ENCODE results near the gene LIFR.

LIFR gene

GRCh38 chr5:38447056-38447455 lies 109.4 kb downstream of the LIFR start:
- TF ChIP-seq CEBPB (IDR thresholded peaks at IDR 0.05) (no peak), TAF1 (IDR thresholded peaks at IDR 0.05; ENCODE audit: low read depth) (no peak), TEAD4 (IDR thresholded peaks at IDR 0.05) (no peak), EGR1 (IDR thresholded peaks at IDR 0.05) (no peak), NFIC (IDR thresholded peaks at IDR 0.05) (no peak), YY1 (IDR thresholded peaks at IDR 0.05; ENCODE audit: low read depth) (no peak)

GRCh38 chr5:38446029-38446522 lies 110.4 kb downstream of the LIFR start:
- TF ChIP-seq CEBPB (IDR thresholded peaks at IDR 0.05) (no peak), EGR1 (IDR thresholded peaks at IDR 0.05) (no peak), EP300 (IDR thresholded peaks at IDR 0.05; ENCODE audit: borderline replicate concordance) (no peak), RAD21 (IDR thresholded peaks at IDR 0.05; ENCODE audit: low read depth) (no peak), TCF12 (IDR thresholded peaks at IDR 0.05; ENCODE audit: low read depth) (no peak), USF1 (IDR thresholded peaks at IDR 0.05) (no peak), TEAD4 (IDR thresholded peaks at IDR 0.05) (no peak), NFIC (IDR thresholded peaks at IDR 0.05) (no peak)

GRCh38 chr5:38445374-38446028 lies 110.9 kb downstream of the LIFR start:
- no peak for TF ChIP-seq CEBPB (IDR thresholded peaks at IDR 0.05)
- TF ChIP-seq TEAD4 (IDR thresholded peaks at IDR 0.05), result no peak
- peak; percentile 29; the same call in 1 of the 2 replicates for TF ChIP-seq EGR1 (IDR thresholded peaks at IDR 0.05)

- no peak for TF ChIP-seq ZBTB7A (IDR thresholded peaks at IDR 0.05; ENCODE audit: low read depth)
- TF ChIP-seq TCF12 (IDR thresholded peaks at IDR 0.05; ENCODE audit: low read depth), result no peak
- no peak for TF ChIP-seq EP300 (IDR thresholded peaks at IDR 0.05; ENCODE audit: borderline replicate concordance)
- TF ChIP-seq TEAD4 (IDR thresholded peaks at IDR 0.05), result no peak
- no peak for TF ChIP-seq NFIC (IDR thresholded peaks at IDR 0.05)
- no peak for TF ChIP-seq RAD21 (IDR thresholded peaks at IDR 0.05; ENCODE audit: low read depth)
- no peak for TF ChIP-seq CREB1 (IDR thresholded peaks at IDR 0.05; ENCODE audit: low read depth)
- TF ChIP-seq TAF1 (IDR thresholded peaks at IDR 0.05; ENCODE audit: low read depth), result no peak
- no peak for TF ChIP-seq REST (IDR thresholded peaks at IDR 0.05; ENCODE audit: low read depth)
- TF ChIP-seq CEBPB (IDR thresholded peaks at IDR 0.05), result no peak
- no peak for TF ChIP-seq USF1 (IDR thresholded peaks at IDR 0.05)
- no peak for TF ChIP-seq EGR1 (IDR thresholded peaks at IDR 0.05)
- TF ChIP-seq YY1 (IDR thresholded peaks at IDR 0.05; ENCODE audit: low read depth), result no peak
- TF ChIP-seq FOXM1 (IDR thresholded peaks at IDR 0.05; ENCODE audit: borderline replicate concordance, low read depth), result no peak
- TF ChIP-seq MAX (IDR thresholded peaks at IDR 0.05), result no peak
Observed at GRCh38 chr5:38443390-38443789, 113.1 kb downstream of the LIFR start.

GRCh38 chr5:38442247-38442573 lies 114.2 kb downstream of the LIFR start:
- TF ChIP-seq USF1 (IDR thresholded peaks at IDR 0.05) (no peak), MAX (IDR thresholded peaks at IDR 0.05) (no peak)

GRCh38 chr5:38441453-38442246 lies 114.8 kb downstream of the LIFR start:
- no peak for TF ChIP-seq EGR1 (IDR thresholded peaks at IDR 0.05)
- TF ChIP-seq FOXM1 (IDR thresholded peaks at IDR 0.05; ENCODE audit: borderline replicate concordance, low read depth), result no peak
- peak; percentile 99 for TF ChIP-seq RAD21 (IDR thresholded peaks at IDR 0.05; ENCODE audit: low read depth)

- TF ChIP-seq NFIC (IDR thresholded peaks at IDR 0.05) (no peak), REST (IDR thresholded peaks at IDR 0.05; ENCODE audit: low read depth) (no peak), USF1 (IDR thresholded peaks at IDR 0.05) (no peak), TCF12 (IDR thresholded peaks at IDR 0.05; ENCODE audit: low read depth) (no peak), CREB1 (IDR thresholded peaks at IDR 0.05; ENCODE audit: low read depth) (no peak), CEBPB (IDR thresholded peaks at IDR 0.05) (no peak), EP300 (IDR thresholded peaks at IDR 0.05; ENCODE audit: borderline replicate concordance) (no peak), EGR1 (IDR thresholded peaks at IDR 0.05) (no peak), MAX (IDR thresholded peaks at IDR 0.05) (no peak), TAF1 (IDR thresholded peaks at IDR 0.05; ENCODE audit: low read depth) (no peak), ZBTB7A (IDR thresholded peaks at IDR 0.05; ENCODE audit: low read depth) (no peak), YY1 (IDR thresholded peaks at IDR 0.05; ENCODE audit: low read depth) (no peak), FOXM1 (IDR thresholded peaks at IDR 0.05; ENCODE audit: borderline replicate concordance, low read depth) (no peak), RAD21 (IDR thresholded peaks at IDR 0.05; ENCODE audit: low read depth) (no peak), TEAD4 (IDR thresholded peaks at IDR 0.05) (no peak)
Observed at GRCh38 chr5:38438757-38439156, 117.7 kb downstream of the LIFR start.
